Urinary bladder (tissue), 4 donors: ENCODE data around the gene SAMD11. TPM values are rescaled to one million over a fixed set of nuclear protein-coding genes. Genes with fewer than 3 reads are reported as not detected.

Experiments
- DNase-seq: peaks from one replicate; pipeline ENCODE4 v3.0.0-alpha.2; 2015; ENCODE audit errors: extremely low spot score
- H3K27ac ChIP-seq: one replicate; pipeline ENCODE4 v1.5.1; 2013; ENCODE audit warnings: low read depth, mild to moderate bottlenecking, moderate library complexity
- H3K36me3 ChIP-seq: one replicate; pipeline ENCODE4 v1.6.1; 2013; ENCODE audit warnings: mild to moderate bottlenecking, moderate library complexity; ENCODE audit not compliant: insufficient read depth
- H3K4me1 ChIP-seq: one replicate; pipeline ENCODE4 v1.6.1; 2013; ENCODE audit warnings: mild to moderate bottlenecking, moderate library complexity; ENCODE audit not compliant: insufficient read depth
- H3K4me3 ChIP-seq: one replicate; pipeline ENCODE4 v1.5.1; 2013; ENCODE audit warnings: low read depth, low read length
- WGBS: extraction: QIAGEN DNeasy Blood & Tissue Kit; methylation state at CpG from one replicate; pipeline ENCODE4 v1.1.7; 2013; 5-methylcytosine and 5-hydroxymethylcytosine counted together
- polyA plus RNA-seq: library from polyadenylated mRNA; stranded (reverse); fragments of 200-250 nt; gene quantifications from one replicate; pipeline ENCODE4 v1.2.3, GENCODE V29; 2013
- total RNA-seq: library from RNA; depleted of rRNA; stranded (reverse); fragments of >200 nt; gene quantifications from one replicate; pipeline ENCODE4 v1.2.3, GENCODE V29; 2014
- donor health status: healthy with polysubstance abuse.
- donor health status: healthy.

Gene SAMD11
- total and polyA plus RNA-seq, 2 donors, result 18.1 to 23.3 TPM

GRCh38 chr1:909861-910310 lies 13.8 kb upstream of the SAMD11 start:
- 4% methylated on average over 53 of the region's 53 CpGs for WGBS
- Histone ChIP-seq H3K27ac (no peak overlapping the region), H3K4me1 (peaks cover 2% of the 10 kb centered on the region), H3K36me3 (no peaks in the 10 kb centered on the region), H3K4me3 (peak overlapping the region; percentile 14)
- DNase-seq, result no peak

- Histone ChIP-seq H3K27ac (no peak overlapping the region), H3K4me1 (peaks cover 2% of the 10 kb centered on the region), H3K4me3 (peak overlapping the region; percentile 14), H3K36me3 (no peaks in the 10 kb centered on the region)
- DNase-seq, result no peak
- 28% methylated on average over 29 of the region's 29 CpGs for WGBS
These were observed 13.3 kb upstream of the SAMD11 start for GRCh38 chr1:910311-910880.

- 71% methylated on average over 25 of the region's 25 CpGs for WGBS
- H3K4me3 ChIP-seq, result no peak overlapping the region
- no peak for DNase-seq
These were observed 12.6 kb upstream of the SAMD11 start for GRCh38 chr1:910881-911721.

GRCh38 chr1:911875-912739 lies 11.6 kb upstream of the SAMD11 start:
- Histone ChIP-seq H3K4me1 (peaks cover 2% of the 10 kb centered on the region), H3K36me3 (no peaks in the 10 kb centered on the region), H3K4me3 (no peak overlapping the region), H3K27ac (no peak overlapping the region)
- no peak for DNase-seq
- WGBS, result 73% methylated on average over 15 of the region's 15 CpGs

More at GRCh38 chr1:910881-911721, 12.6 kb upstream of the SAMD11 start:
- peaks cover 2% of the 10 kb centered on the region for H3K4me1 ChIP-seq
- H3K36me3 ChIP-seq, result no peaks in the 10 kb centered on the region
- no peak overlapping the region for H3K27ac ChIP-seq

GRCh38 chr1:912740-913301 lies 10.9 kb upstream of the SAMD11 start:
- Histone ChIP-seq H3K27ac (no peak overlapping the region), H3K36me3 (no peaks in the 10 kb centered on the region)
- 68% methylated on average over 24 of the region's 24 CpGs for WGBS

GRCh38 chr1:913491-914130 lies 10.1 kb upstream of the SAMD11 start:
- Histone ChIP-seq H3K36me3 (no peaks in the 10 kb centered on the region), H3K4me3 (no peak overlapping the region), H3K27ac (no peak overlapping the region), H3K4me1 (peaks cover 2% of the 10 kb centered on the region)
- no peak for DNase-seq
- WGBS, result 78% methylated on average over 16 of the region's 16 CpGs

More at GRCh38 chr1:912740-913301, 10.9 kb upstream of the SAMD11 start:
- DNase-seq, result no peak
- peaks cover 2% of the 10 kb centered on the region for H3K4me1 ChIP-seq
- no peak overlapping the region for H3K4me3 ChIP-seq

- Histone ChIP-seq H3K36me3 (no peaks in the 10 kb centered on the region), H3K4me3 (no peak overlapping the region), H3K27ac (no peak overlapping the region), H3K4me1 (peaks cover 2% of the 10 kb centered on the region)
- 81% methylated on average over 21 of the region's 21 CpGs for WGBS
- DNase-seq, result no peak
These were observed 9.4 kb upstream of the SAMD11 start for GRCh38 chr1:914131-914890.

GRCh38 chr1:914891-915280 lies 8.8 kb upstream of the SAMD11 start:
- Histone ChIP-seq H3K4me3 (no peak overlapping the region), H3K4me1 (peaks cover 2% of the 10 kb centered on the region), H3K36me3 (no peaks in the 10 kb centered on the region), H3K27ac (no peak overlapping the region)
- no peak for DNase-seq
- 83% methylated on average over 6 of the region's 6 CpGs for WGBS

GRCh38 chr1:915295-916172 lies 8.2 kb upstream of the SAMD11 start:
- WGBS, result 86% methylated on average over 28 of the region's 28 CpGs
- Histone ChIP-seq H3K27ac (no peak overlapping the region), H3K4me3 (no peak overlapping the region), H3K4me1 (no peaks in the 10 kb centered on the region), H3K36me3 (no peaks in the 10 kb centered on the region)
- DNase-seq, result no peak

GRCh38 chr1:916173-917075 lies 7.3 kb upstream of the SAMD11 start:
- H3K36me3 ChIP-seq, result no peaks in the 10 kb centered on the region
- H3K27ac ChIP-seq, result no peak overlapping the region
- H3K4me3 ChIP-seq, result no peak overlapping the region
- no peaks in the 10 kb centered on the region for H3K4me1 ChIP-seq
- 21% methylated on average over 31 of the region's 31 CpGs for WGBS
- DNase-seq, result no peak

- no peaks in the 10 kb centered on the region for H3K36me3 ChIP-seq
- no peaks in the 10 kb centered on the region for H3K4me1 ChIP-seq
- no peak overlapping the region for H3K27ac ChIP-seq
- no peak overlapping the region for H3K4me3 ChIP-seq
- WGBS, result 31% methylated on average over 7 of the region's 7 CpGs
- no peak for DNase-seq
These were observed 6.7 kb upstream of the SAMD11 start for GRCh38 chr1:917076-917459.
